T-helper 22 cell (primary cell): ENCODE data around the gene ERMP1.
"Not testable (repeated sequence)": the region's sequence is repeated elsewhere in the genome, so short reads cannot be mapped to it uniquely, and the experiment has no call there.

Experiments used
- DNase-seq: peaks from one replicate; pipeline ENCODE4 v3.0.0-alpha.2; 2020; ENCODE audit warnings: low read depth

Gene ERMP1

GRCh38 chr9:5783420-5783819, 49.5 kb downstream of the ERMP1 start:
- DNase-seq = not testable (repeated sequence)

GRCh38 chr9:5779705-5780218, 53.2 kb downstream of the ERMP1 start:
- DNase-seq = not testable (repeated sequence)

GRCh38 chr9:5778805-5779204, 54.1 kb downstream of the ERMP1 start:
- DNase-seq = no peak

- DNase-seq = no peak
Measured at GRCh38 chr9:5773324-5773999, 59.5 kb downstream of the ERMP1 start.

GRCh38 chr9:5767968-5768932, 64.7 kb downstream of the ERMP1 start:
- no peak for DNase-seq

GRCh38 chr9:5764130-5764868, 68.6 kb downstream of the ERMP1 start:
- DNase-seq = no peak

- no peak for DNase-seq
Measured at GRCh38 chr9:5762421-5762820, 70.5 kb downstream of the ERMP1 start.

GRCh38 chr9:5760338-5760737, 72.6 kb downstream of the ERMP1 start:
- DNase-seq = no peak

- DNase-seq = no peak
Measured at GRCh38 chr9:5756633-5757032, 76.3 kb downstream of the ERMP1 start.

GRCh38 chr9:5750569-5750968, 82.3 kb downstream of the ERMP1 start:
- DNase-seq = no peak

GRCh38 chr9:5749306-5749705, 83.6 kb downstream of the ERMP1 start:
- DNase-seq = no peak

- DNase-seq = no peak
Measured at GRCh38 chr9:5748438-5748837, 84.5 kb downstream of the ERMP1 start.

GRCh38 chr9:5743109-5743508, 89.8 kb downstream of the ERMP1 start:
- no peak for DNase-seq

GRCh38 chr9:5736563-5737346, 96.2 kb downstream of the ERMP1 start:
- DNase-seq = no peak

- no peak for DNase-seq
Measured at GRCh38 chr9:5735072-5735471, 97.8 kb downstream of the ERMP1 start.
